HCEC 1CT (cell line): ENCODE data around the gene JUN.
"Not testable (repeated sequence)": the region's sequence is repeated elsewhere in the genome, so short reads cannot be mapped to it uniquely, and the experiment has no call there.

Source experiments
- DNase-seq: peaks from one replicate; pipeline ENCODE4 v3.0.0-alpha.2; 2017

JUN gene

DNA sequence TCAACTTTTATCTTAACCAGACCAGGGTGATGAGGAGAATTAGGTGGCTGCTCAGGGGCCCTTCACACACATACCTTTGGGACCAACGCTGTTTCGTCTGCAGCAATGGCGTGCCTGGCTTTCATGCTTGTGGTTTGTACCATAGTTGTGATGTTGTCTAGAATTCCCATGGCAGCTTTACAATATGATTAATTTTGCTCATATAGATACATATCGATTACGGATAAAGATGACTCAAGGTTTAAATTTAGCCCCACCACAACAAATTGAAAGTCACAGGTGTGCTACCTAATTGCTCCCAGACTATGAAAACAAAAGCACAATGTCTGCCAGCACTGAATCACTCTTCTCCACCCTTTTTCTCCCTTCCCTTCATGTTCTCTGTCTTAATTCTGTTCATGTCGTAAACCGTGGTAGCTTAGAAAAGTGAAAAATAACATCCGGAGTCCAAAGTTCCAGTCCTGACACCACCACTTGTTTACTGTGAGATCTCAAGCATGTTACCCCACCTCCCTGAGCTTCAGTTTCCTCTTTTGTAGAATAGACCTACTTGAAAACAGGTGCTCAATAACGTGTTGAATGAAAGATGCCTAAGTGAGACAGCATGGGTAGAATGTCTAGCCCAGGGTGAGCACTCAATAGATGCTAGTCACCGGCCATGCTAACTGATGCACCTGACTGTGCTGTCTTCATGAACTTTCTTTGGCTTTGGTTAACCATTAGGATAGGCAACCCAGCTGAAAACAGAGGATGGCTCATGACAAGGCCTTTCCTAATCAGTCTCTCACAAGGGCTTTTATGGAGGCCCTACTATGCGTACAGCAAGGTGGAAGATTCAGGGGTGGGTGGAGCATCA lies 22.1 kb upstream of the JUN start:
- no peak for DNase-seq

DNA sequence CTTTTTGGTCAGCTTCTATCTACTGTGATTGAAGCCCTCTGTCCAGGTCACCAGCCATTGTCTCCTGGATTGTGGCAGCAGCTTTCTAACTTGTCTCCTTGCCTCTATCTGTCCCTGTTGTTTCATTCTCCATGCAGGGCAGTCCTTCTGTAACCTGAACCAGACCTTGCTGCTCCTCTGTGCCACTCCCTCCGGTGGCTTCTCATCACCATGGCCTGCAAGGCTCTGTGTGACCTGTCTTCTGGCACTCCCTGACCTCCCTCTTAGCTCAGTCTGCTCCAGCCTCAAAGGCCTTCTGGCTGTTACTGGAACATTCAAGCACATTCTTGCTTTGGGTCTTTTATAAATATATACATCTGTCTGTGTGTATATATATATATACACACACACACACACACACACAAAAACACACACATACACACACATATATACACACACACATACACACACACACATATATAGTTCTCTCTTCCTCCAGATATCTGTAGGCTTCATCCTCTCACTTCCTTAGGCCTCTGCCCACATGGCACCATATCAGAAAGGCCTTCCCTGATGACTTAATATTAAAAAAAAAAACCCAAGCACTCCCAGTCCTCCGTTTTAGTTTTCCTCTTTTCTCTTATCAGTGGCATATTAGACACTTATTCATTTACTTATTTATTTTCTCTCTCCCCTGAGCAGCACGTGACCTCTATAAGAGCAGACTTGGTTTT lies 21.2 kb upstream of the JUN start:
- no peak for DNase-seq

DNA sequence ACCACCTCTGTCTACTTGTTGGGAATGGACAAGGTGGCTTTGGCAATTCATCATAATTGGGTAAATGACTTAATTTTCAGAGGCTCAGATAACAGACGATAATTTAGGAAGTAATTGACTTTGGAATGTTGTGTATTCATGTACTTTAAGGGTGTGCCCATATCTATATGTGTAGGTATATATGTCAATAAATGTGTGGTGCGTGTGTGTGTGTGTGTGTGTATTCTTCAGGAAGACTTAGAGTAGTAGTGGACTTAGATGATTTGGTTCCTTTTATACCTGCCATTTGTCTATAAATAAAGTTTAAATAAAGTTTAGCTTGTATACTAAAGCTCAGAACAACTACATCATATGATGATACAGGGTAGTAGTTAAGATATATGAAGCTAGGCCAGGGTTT lies 20.0 kb upstream of the JUN start:
- no peak for DNase-seq

DNA sequence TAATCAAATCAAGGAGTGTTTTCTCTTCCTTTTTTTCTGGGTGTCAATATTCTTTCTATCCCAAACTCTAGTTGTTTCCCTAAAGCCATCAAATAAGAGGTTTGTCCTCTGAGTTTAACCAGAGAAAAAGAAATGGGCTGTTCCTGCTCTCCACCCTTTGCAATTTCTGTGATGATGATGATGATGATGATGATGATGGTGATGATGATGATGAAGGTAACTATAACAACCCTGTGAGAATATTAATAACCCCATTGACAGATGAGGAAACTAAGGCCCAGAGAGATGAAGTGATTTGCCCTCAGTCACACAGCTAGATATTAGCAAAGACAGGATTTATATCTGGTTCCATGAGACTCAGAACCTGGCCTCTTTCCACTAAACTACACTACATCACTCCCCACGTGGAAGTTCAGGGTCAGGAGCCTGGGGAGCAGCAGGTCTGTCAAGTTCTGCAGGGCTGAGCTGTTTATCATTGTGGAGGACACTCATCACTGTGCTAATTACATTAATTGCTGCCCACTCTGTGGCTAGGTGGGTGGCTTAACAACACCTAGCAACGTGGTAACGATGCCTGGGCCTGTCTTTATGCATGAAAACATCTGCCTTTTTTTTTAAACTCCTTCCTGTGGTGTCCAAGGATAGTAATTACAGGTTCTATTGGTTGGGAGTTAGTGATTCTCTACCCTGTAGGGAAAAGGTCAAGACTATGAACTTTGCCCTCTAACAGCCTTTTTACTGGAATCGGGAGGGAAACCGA lies 19.0 kb upstream of the JUN start:
- no peak for DNase-seq

DNA sequence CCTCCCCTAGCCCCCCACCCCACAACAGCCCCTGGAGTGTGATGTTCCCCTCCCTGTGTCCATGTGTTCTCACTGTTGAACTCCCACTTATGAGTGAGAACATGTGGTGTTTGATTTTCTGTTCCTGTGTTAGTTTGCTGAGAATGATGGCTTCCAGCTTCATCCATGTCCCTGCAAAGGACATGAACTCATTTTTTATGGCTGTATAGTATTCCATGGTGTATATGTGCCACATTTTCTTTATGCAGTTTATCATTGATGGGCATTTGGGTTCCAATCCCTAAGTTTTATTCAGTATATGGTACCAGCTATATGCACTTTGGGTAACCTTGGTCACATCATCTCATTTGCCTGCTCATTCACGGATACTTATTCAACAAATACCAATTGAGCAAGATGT lies 17.4 kb upstream of the JUN start:
- DNase-seq: not testable (repeated sequence)

DNA sequence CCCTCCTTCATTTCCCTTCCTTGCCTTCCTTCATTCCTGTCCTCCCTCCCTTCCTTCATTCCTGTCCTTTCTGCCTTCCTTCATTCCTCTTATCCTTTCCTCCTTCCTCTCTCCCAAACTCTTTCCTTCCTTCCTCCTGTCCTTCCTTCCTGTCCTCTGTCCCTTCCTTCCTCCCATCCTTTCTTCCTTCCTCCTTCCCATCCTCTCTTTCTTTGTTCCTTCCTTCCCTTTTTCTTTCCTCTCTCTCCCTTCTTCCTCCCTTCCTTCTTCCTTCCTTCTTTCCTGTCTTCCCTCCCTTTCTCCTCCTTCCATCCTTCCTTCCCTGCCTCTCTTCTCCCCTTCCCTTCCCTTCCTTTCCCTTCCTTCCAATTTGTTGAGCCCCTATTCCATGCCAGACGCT lies 15.8 kb upstream of the JUN start:
- no peak for DNase-seq

DNA sequence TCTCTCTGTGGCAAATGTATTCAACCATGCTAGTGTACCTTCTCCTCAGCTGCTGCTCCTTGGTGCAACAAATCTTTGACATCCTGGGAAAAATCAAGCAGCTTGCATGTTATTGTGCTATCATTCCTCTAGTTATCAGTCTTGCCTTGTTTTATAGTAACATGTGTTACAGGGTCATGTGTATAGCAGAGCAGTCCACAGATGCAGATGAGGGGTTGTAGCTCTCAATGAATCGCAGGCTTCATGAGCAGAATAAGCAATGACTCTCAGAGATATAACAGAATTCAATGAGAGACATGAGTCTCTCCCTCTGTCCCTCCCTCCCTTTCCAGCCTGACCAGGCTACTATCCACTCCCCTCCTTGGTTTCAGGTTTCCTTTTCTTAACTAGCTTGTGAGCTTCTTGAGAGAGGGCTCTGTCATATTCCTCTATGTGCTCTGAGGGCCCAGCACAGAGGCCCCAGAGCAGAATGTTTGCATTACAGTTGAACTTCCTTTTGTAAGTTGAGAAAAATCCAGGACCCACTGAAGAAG lies 15.1 kb upstream of the JUN start:
- DNase-seq: no peak

DNA sequence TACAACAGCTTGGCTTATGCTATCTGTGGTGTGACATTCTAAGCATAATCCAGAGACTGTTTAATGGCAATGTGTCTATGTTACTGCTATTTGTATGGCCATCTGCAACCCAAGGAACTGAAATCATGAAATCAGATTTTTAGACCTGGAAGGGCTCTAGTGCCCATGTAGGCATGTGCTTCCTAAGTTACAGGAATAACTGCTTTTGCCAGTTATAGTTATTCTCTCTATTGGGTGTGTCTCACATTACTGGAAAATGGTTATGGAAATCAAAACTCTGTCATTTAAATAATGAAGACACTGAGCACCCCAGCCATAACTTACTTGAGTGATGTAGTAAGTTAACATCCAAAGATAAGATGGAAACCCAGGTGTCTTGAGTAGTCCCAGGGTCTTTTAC lies 12.6 kb upstream of the JUN start:
- no peak for DNase-seq

DNA sequence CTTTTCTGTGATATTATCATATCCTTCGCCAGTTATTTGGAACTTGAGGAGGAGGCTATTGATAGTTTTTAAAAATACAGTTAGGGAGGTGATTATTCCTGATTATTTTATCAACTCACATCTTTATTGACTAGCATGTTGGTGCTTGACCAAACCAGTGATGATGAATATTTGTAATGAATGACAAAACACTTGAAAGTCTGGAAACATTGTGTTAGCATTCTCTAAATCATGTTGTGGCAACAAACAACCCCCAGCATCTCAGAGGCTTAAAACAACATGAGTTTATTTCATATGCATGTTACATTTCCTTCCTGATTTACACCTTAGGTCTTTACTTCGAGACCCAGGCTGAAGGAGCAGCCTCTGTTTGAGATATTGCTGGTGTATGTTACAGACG lies 10.7 kb upstream of the JUN start:
- no peak for DNase-seq

DNA sequence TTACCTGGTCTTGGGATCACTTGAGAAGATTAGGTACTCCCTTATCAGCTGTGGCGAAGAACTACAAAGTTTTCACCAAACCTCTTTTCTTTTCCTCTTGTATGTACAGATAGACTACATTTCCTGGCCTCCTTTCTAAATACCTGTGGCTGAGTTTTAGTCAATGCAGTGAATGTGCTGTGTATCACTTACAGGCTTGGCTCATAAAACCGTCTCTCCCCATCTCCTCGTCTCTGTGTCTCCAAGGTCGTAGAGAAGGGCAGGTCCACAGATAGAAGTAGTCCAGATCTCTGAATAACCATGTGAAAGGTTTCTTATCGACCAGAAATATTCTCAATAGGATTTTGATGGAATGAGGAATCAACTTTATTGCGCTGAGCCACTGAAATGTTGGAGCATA lies 9.0 kb upstream of the JUN start:
- DNase-seq: no peak

DNA sequence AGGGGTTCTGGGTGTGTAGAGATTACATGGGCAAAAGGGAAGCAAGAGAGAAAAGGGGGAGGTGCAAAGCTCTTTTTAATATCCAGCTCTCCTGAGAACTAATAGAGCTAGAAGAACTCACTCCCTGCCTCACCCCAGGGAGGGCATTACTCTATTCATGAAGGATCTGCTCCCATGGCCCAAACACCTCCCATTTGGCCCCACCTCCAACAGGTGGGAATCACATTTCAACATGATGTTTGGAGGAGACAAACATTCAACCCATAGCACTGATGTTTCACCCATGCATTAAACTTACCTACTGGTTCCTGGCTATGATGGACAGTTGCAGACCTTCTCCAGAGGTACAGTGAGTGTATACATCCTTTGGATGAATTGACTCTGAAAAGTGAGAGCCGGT lies 7.3 kb upstream of the JUN start:
- DNase-seq: no peak

DNA sequence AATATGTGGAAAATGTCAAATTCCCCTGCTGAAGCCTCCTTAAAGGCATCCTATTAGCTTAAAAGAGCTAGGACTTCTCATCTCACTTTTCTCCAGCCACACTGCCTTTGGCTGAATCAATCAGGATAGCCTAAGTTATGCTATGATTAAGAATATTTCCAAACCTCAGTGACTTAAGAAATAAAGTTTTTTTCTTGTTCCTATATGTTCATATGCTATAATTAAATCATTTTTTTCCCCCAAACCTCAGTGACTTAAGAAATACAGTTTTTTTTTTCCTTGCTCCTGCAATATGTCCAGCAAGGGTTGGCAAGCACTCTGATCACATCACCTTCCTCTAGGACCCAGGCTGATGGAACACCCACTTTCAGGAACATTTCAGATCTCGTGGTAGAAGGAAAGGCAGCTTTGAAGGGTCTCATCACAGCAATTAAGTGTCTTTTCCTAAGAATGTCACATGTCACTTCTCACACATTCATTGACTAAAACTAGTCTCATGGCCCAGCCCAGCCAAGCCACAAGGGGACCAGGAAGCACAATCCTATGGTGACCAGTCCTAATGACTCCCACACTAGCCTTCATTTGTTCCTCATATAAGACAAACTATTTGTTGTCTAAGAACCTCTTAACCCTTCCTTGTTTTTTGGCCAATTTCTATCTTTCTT lies 6.3 kb upstream of the JUN start:
- DNase-seq: no peak

DNA sequence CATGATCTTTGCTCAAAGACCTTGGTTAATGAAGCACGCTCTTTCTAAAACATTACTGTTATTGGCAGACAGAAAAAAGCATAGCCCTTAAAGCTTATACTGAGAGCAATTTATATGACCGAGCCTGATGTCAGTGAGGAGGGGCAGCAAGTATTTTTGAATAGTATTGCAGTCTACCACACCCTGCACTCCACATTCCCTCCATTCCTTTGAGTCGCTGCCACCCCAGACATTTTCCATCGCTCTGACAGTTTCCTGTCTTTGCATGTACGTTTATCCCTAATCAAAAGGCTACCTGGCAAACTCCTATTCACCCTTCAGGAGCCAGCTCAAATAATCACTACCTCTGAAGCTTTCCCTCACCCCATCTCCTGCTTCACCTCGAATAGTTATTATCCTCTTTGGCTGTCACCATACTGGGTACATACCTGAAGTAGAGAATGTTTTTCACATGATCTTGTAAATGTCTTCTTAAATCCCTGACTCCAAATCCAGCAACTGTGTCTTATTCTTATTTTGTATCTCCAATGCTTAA lies 5.5 kb upstream of the JUN start:
- no peak for DNase-seq

DNA sequence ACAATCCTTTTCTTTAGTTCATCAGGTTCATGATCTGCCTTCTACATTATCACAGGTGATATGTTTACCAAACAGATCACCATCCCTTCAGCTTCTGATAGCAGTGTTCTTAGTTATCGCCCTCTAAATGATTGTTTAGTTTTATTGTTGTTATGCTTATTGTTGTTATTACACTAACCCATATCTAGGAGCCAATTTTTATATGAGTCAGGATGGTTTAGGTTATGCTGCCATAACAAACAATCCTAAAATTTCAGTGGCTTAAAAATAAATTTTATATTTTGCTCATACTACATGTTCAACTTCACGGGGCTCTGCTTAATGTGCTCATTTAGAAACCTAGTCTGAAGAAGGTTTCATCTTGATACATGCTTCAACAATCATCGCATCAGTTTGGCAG lies 4.4 kb upstream of the JUN start:
- DNase-seq: no peak

DNA sequence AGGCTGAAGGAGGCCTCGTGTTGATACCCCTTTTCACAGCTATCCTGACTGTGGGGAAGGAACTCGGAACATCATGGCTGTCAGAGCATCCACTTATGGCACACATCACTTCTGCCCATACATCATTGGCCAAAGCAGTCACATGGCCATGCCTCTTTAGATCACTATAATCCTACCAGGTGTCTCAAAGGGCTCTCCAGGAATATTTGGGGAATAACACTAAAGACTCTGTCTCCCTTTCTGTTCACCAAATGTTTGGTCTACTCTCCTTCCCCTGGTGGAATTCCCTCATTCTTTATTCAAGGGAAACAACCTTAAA lies 3.0 kb upstream of the JUN start:
- DNase-seq: no peak

DNA sequence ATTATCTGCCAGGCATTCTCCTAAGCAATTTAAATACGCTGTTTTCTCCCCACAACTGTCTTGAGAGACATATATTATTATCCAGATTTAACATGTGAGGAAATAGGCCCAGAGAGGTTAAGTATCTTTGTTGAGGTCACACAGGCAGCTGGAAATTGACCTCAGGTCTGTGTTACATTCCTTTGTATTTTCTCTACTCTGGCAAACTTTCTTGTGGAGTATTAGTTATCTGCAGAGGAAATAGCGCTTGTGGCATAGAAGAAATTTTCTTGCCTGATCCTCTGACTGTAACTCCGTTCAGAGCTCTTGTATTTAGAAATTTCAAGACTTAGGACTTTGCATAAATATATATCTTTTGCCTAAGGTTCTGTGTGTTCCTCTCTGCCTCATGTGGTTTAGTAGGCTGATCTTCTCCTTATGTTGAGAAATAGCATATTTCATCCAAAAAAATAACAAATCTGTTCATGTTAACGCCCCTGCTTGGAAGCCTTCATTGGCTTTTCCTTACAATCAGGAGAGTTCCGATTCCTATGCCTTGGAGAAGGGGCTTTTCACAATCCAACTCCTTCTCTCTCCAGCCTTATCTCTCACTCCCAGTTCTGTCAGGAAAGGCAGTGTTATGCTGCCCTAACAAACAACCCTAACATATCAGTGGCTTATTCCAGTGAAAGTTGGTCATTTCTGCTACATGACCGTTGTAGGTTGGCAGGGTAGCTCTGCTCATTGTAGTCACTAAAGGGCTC lies 2.5 kb upstream of the JUN start:
- DNase-seq: peak; percentile 39

DNA sequence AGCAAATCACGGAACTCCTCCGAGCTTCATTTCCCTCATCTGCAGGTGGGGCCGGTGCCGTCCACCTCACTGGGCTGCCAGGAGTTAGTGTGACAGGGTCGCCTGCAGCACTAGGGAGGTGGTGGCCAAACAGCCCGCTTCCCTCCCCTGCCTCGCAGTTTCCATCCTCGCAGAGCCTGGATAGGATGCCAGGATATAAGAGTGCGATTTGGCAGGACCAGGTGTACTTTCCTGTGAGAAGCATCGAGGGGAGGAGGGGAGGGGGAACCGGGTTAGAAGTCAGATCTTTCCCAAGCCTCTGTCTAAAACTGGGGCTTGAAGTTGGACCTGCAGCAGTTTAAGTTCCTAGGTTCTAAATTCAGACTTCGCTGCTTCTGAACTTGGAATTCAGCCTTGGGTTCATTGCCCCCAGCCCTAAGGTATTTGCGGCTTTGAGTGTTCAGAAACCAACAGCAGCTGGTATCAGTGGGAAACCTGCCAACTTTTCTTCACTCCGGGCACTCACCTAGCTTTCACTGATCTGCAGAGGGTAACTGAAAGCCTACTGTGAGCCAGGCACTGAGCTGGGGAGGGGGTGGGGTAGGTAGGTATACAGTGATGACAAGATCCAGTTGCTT lies 1.7 kb upstream of the JUN start:
- DNase-seq: no peak

DNA sequence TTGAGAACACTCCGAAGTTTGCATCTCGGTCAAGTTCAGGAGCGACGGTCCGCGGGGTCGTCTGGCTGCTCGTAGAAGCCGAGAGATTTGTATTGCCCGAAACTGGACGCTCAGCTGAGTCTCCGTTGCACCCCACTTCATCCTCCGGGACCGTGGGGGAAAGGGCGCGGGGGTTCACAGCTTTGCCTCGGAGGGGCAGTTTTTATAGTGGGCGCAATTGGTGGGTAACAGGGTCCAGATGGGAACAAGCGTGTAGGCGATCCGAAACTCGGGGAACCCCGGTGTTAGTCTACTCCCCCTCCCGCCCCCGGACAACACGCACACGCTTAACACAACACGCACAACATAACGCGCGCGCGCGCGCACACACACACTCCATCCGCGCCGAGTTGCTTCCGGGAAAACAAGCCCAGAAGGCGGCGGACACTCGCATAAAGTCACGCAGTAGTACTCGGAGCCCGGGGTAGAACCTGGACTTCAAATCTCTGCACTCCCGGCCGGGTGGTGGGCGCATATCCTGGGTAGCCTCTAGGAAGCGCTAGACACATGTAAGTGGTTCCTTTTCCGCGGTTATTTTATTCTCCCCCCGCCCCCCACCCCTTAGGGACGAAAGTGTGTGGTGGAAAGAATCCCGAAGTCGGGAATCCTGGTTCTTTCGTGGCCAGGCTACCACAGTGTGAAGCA lies 1.1 kb upstream of the JUN start:
- peak; percentile 92 for DNase-seq

DNA sequence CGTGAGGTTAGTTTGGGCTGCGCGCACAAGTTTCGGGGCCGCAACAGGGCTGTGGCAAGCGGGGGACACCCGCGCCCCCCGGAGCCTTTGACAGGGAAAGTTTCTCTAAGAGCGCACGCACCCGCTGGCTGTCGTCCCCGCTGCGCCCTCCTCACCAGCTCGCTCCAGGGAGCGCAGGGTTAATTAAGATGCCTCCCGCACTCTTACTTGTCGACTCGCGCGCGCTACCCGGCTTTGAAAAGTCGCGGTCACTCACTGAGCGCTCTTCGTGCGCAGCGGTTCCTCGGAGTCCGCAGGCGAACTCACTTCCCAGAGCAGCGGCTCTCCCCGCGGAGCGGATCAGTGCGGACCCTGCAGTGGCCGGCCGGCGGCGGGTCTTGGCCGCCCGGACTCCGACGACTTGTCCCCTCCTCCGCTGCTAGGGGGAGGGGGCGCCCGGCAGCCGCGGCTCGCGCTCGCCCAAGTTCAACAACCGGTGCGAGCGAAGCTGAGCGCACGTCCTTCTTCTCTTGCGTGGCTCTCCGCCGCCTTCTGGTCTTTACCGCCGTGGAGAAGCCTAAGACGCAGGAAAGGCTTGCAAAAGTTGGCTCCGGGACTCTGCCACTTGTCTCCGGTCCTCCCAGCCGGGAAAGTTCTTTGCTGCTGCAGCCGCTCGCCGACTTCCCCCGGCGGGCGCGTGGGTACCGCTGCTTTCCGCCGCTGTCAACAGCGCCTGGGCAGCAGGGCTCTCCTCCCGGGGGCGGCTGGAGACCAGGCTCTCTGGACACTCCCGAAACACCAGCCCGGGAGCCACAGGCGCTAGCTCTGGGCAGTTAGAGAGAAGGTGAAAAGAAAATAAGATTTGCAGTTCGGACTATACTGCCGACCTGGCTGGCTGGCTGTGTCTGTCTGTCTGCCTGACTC lies 506 bp downstream of the JUN start:
- peak; percentile 49 for DNase-seq
